ENCODE results near the gene NOS3.

Gene NOS3

DNA sequence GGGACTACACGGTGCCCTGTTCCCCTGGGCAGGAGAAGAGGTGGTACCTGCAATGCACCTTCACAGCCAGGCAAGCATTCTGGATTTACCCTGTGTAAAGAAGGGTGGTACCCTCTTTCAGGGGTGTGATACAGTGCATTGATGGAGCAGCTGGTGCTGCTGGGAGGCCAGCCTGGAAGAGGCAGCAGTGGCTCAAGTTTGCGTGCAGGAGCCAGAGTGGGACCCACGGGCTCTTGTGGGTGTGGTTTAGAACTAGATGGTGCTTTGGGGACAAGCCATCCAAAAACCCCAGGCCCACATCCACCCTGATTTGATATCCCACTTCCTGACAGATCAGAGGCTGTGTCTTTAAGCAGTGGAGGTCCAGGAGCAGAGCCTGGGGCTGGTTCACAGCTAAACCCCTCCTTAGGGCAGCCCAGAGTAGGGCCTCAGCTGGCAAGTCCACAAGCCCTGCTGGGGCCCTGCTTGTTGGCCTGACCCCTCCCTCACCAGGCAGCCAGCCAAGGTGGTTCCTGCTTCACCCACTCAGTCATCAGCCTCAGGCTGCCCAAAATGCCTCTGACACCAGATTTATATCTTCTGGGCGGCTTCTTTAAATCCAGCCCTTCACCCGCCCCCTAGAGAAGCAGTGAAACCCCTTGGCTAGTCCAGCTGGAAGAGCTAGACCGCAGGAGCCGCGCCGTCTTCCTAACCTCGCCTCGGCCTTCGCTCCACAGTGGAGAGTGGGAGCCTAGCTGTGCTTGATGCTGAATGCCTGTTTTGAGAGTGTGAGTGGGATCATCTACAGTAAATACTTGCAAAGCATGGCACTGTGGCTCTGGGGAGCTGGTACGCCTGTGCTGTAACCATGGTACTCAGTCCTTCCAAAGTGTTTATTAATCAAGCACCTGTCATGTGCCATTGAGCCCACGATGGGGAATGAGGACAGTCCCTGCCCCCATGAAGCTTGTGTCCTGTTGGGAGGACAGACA lies 56.1 kb downstream of the NOS3 start:
- no peaks in the 10 kb centered on the region for H3K9me3 ChIP-seq (ENCODE audit: insufficient read depth, low read length)
- peaks cover 20% of the 10 kb centered on the region for H3K27me3 ChIP-seq (ENCODE audit: insufficient read depth, insufficient read length)

GRCh38 chr7:151047976-151048815 lies 57.4 kb downstream of the NOS3 start, which contains the start of gene ASIC3:
ASIC3 (plus strand) TSS chr7:151048531; CDS start chr7:151048886, 355 bp downstream.
- Histone ChIP-seq H3K36me3 (ENCODE audit: insufficient read depth, insufficient read length, low read length) (peaks cover 24% of the 10 kb centered on the region), H3K4me3 (ENCODE audit: insufficient read length, low read depth) (no peak within 1 kb of the TSS), H3K4me1 (ENCODE audit: insufficient read depth, insufficient read length) (peaks cover 3% of the 10 kb centered on the region), H3K9ac (ENCODE audit: insufficient read length, low read depth) (no peak within 1 kb of the TSS), H3K27me3 (ENCODE audit: insufficient read depth, insufficient read length) (peaks cover 26% of the 10 kb centered on the region), H3K9me3 (ENCODE audit: insufficient read depth, low read length) (no peaks in the 10 kb centered on the region)
- TF ChIP-seq ZNF274 (IDR thresholded peaks at IDR 0.05; ENCODE audit: low read depth, low read length) (no peak), SUZ12 (IDR thresholded peaks at IDR 0.05; ENCODE audit: extremely low read depth, insufficient read depth, insufficient read length) (no peak), YY1 (IDR thresholded peaks at IDR 0.05; ENCODE audit: insufficient read depth, insufficient read length) (no peak)
- DNase-seq (ENCODE audit: low read depth, low spot score), result no peak

More for the DNA sequence above, 56.1 kb downstream of the NOS3 start:
- TF ChIP-seq SUZ12 (IDR thresholded peaks at IDR 0.05; ENCODE audit: extremely low read depth, insufficient read depth, insufficient read length) (no peak), ZNF274 (IDR thresholded peaks at IDR 0.05; ENCODE audit: low read depth, low read length) (no peak), YY1 (IDR thresholded peaks at IDR 0.05; ENCODE audit: insufficient read depth, insufficient read length) (no peak)
- Histone ChIP-seq H3K4me1 (ENCODE audit: insufficient read depth, insufficient read length) (peaks cover 3% of the 10 kb centered on the region), H3K36me3 (ENCODE audit: insufficient read depth, insufficient read length, low read length) (peaks cover 35% of the 10 kb centered on the region), H3K9ac (ENCODE audit: insufficient read length, low read depth) (no peak overlapping the region), H3K4me3 (ENCODE audit: insufficient read length, low read depth) (no peak overlapping the region)
- DNase-seq (ENCODE audit: low read depth, low spot score), result no peak

GRCh38 chr7:151048911-151049463 lies 58.2 kb downstream of the NOS3 start:
- peaks cover 26% of the 10 kb centered on the region for H3K27me3 ChIP-seq (ENCODE audit: insufficient read depth, insufficient read length)
- peaks cover 21% of the 10 kb centered on the region for H3K36me3 ChIP-seq (ENCODE audit: insufficient read depth, insufficient read length, low read length)
- H3K4me3 ChIP-seq (ENCODE audit: insufficient read length, low read depth), result no peak overlapping the region
- no peak for TF ChIP-seq ZNF274 (IDR thresholded peaks at IDR 0.05; ENCODE audit: low read depth, low read length)
- no peaks in the 10 kb centered on the region for H3K9me3 ChIP-seq (ENCODE audit: insufficient read depth, low read length)
- DNase-seq (ENCODE audit: low read depth, low spot score), result no peak
- peaks cover 3% of the 10 kb centered on the region for H3K4me1 ChIP-seq (ENCODE audit: insufficient read depth, insufficient read length)
- H3K9ac ChIP-seq (ENCODE audit: insufficient read length, low read depth), result no peak overlapping the region

GRCh38 chr7:151051108-151051507 lies 60.3 kb downstream of the NOS3 start:
- Histone ChIP-seq H3K27me3 (ENCODE audit: insufficient read depth, insufficient read length) (peaks cover 29% of the 10 kb centered on the region), H3K9me3 (ENCODE audit: insufficient read depth, low read length) (no peaks in the 10 kb centered on the region), H3K9ac (ENCODE audit: insufficient read length, low read depth) (peak overlapping the region; percentile 21), H3K36me3 (ENCODE audit: insufficient read depth, insufficient read length, low read length) (peaks cover 11% of the 10 kb centered on the region), H3K4me1 (ENCODE audit: insufficient read depth, insufficient read length) (peaks cover 8% of the 10 kb centered on the region), H3K4me3 (ENCODE audit: insufficient read length, low read depth) (no peak overlapping the region)
- DNase-seq (ENCODE audit: low read depth, low spot score), result peak; percentile 83
- TF ChIP-seq YY1 (IDR thresholded peaks at IDR 0.05; ENCODE audit: insufficient read depth, insufficient read length), result no peak
- no peak for TF ChIP-seq SUZ12 (IDR thresholded peaks at IDR 0.05; ENCODE audit: extremely low read depth, insufficient read depth, insufficient read length)
- no peak for TF ChIP-seq ZNF274 (IDR thresholded peaks at IDR 0.05; ENCODE audit: low read depth, low read length)

DNA sequence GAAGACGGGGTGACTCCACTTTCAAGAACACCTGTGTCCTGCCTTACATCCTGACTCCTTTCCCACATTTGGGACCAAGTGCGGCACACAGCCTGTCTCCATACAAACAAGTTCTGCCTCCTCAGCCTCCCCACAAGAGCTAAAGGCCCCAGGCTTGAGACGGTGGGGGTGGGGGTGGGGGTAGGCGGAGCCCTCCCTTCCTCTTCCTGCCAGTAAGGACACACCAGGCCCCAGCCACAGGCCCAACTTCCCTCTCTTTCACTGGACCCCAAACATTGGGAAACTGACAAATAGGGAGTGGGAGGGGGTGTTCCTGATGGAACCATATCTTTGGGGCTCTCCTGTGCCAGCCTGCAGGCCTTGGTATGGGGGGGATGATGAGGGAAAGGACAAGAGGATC lies 62.3 kb downstream of the NOS3 start:
- H3K9me3 ChIP-seq (ENCODE audit: insufficient read depth, low read length), result no peaks in the 10 kb centered on the region
- H3K9ac ChIP-seq (ENCODE audit: insufficient read length, low read depth), result no peak overlapping the region
- H3K36me3 ChIP-seq (ENCODE audit: insufficient read depth, insufficient read length, low read length), result peaks cover 5% of the 10 kb centered on the region
- no peak for TF ChIP-seq SUZ12 (IDR thresholded peaks at IDR 0.05; ENCODE audit: extremely low read depth, insufficient read depth, insufficient read length)
- TF ChIP-seq ZNF274 (IDR thresholded peaks at IDR 0.05; ENCODE audit: low read depth, low read length), result no peak
- no peak for TF ChIP-seq YY1 (IDR thresholded peaks at IDR 0.05; ENCODE audit: insufficient read depth, insufficient read length)
- DNase-seq (ENCODE audit: low read depth, low spot score), result no peak
- H3K4me3 ChIP-seq (ENCODE audit: insufficient read length, low read depth), result no peak overlapping the region
- peaks cover 15% of the 10 kb centered on the region for H3K4me1 ChIP-seq (ENCODE audit: insufficient read depth, insufficient read length)
- peaks cover 34% of the 10 kb centered on the region for H3K27me3 ChIP-seq (ENCODE audit: insufficient read depth, insufficient read length)

DNA sequence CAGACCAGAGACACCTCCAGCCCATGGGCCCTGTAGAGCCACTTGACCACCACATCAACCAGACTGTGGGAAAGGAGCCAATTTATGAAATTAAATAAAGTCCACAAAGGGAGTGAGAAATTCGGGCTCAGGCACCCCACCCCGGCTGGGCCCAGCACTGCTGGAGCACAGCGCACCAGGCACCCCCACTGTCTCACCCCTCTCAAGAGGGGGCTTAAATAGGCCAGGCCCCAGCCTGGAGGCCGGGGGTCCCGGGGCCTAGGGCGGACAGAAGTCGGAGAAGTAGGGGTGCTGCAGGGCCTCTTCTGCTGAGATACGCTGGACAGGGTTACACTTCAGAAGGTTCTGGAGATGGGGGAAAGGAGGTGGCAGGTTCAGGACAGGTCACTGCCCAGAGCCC lies 62.9 kb downstream of the NOS3 start:
- Histone ChIP-seq H3K36me3 (ENCODE audit: insufficient read depth, insufficient read length, low read length) (peaks cover 5% of the 10 kb centered on the region), H3K4me3 (ENCODE audit: insufficient read length, low read depth) (no peak overlapping the region), H3K27me3 (ENCODE audit: insufficient read depth, insufficient read length) (peaks cover 34% of the 10 kb centered on the region), H3K9ac (ENCODE audit: insufficient read length, low read depth) (no peak overlapping the region), H3K9me3 (ENCODE audit: insufficient read depth, low read length) (no peaks in the 10 kb centered on the region), H3K4me1 (ENCODE audit: insufficient read depth, insufficient read length) (peaks cover 15% of the 10 kb centered on the region)
- TF ChIP-seq SUZ12 (IDR thresholded peaks at IDR 0.05; ENCODE audit: extremely low read depth, insufficient read depth, insufficient read length), result no peak
- no peak for TF ChIP-seq YY1 (IDR thresholded peaks at IDR 0.05; ENCODE audit: insufficient read depth, insufficient read length)
- TF ChIP-seq ZNF274 (IDR thresholded peaks at IDR 0.05; ENCODE audit: low read depth, low read length), result no peak
- no peak for DNase-seq (ENCODE audit: low read depth, low spot score)
